ENCODE data around the gene ACTN4.

Gene ACTN4

GRCh38 chr19:38774181-38774950 lies 126.9 kb downstream of the ACTN4 start:
- DNase-seq (ENCODE audit: low spot score): no peak
- no peak for TF ChIP-seq CTCF (IDR thresholded peaks at IDR 0.05; ENCODE audit: borderline replicate concordance, control extremely low read depth, extremely low read depth, insufficient read depth, missing control alignments)
- in situ Hi-C loops (cut with MboI; ENCODE audit: low sequenced_read_pairs, unreplicated experiment): no loop called here

- TF ChIP-seq CTCF (IDR thresholded peaks at IDR 0.05; ENCODE audit: borderline replicate concordance, control extremely low read depth, extremely low read depth, insufficient read depth, missing control alignments): no peak
- in situ Hi-C loops (cut with MboI; ENCODE audit: low sequenced_read_pairs, unreplicated experiment): no loop called here
- DNase-seq (ENCODE audit: low spot score): no peak
These were observed 131.3 kb downstream of the ACTN4 start for GRCh38 chr19:38778733-38779132.

- in situ Hi-C loops (cut with MboI; ENCODE audit: low sequenced_read_pairs, unreplicated experiment): no loop called here
- no peak for TF ChIP-seq CTCF (IDR thresholded peaks at IDR 0.05; ENCODE audit: borderline replicate concordance, control extremely low read depth, extremely low read depth, insufficient read depth, missing control alignments)
- DNase-seq (ENCODE audit: low spot score): no peak
These were observed 133.0 kb downstream of the ACTN4 start for GRCh38 chr19:38780443-38780842.

GRCh38 chr19:38781058-38781457 lies 133.6 kb downstream of the ACTN4 start:
- in situ Hi-C loops (cut with MboI; ENCODE audit: low sequenced_read_pairs, unreplicated experiment): no loop called here
- no peak for TF ChIP-seq CTCF (IDR thresholded peaks at IDR 0.05; ENCODE audit: borderline replicate concordance, control extremely low read depth, extremely low read depth, insufficient read depth, missing control alignments)
- DNase-seq (ENCODE audit: low spot score): no peak

Measured in GM13976 (cell line).